T-helper 2 cell treated with Interferon-gamma antibody and Interleukin-4, amounts not matched to agents 5 μg/mL and 100 μg/mL, for 36 hours (primary cell): ENCODE data around the gene ACTA2.

Experiments
- DNase-seq: peaks from one replicate; pipeline ENCODE4 v3.0.0; 2021; ENCODE audit warnings: low spot score
- H3K27ac Mint-ChIP-seq: one replicate; pipeline ENCODE4 v1.8.0; 2021; ENCODE audit warnings: mild to moderate bottlenecking, mixed read lengths
- H3K27me3 Mint-ChIP-seq: one replicate; pipeline ENCODE4 v1.8.0; 2021; ENCODE audit warnings: low read depth, mixed read lengths
- H3K36me3 Mint-ChIP-seq: one replicate; pipeline ENCODE4 v1.8.0; 2021; ENCODE audit warnings: low read depth, mixed read lengths
- H3K4me1 Mint-ChIP-seq: one replicate; pipeline ENCODE4 v1.8.0; 2021; ENCODE audit warnings: low read depth, mixed read lengths
- H3K4me3 Mint-ChIP-seq: one replicate; pipeline ENCODE4 v1.8.0; 2022; ENCODE audit warnings: mild to moderate bottlenecking, moderate library complexity, mixed read lengths
- H3K9me3 Mint-ChIP-seq: one replicate; pipeline ENCODE4 v1.8.0; 2021; ENCODE audit warnings: mixed read lengths

ACTA2 gene

DNA sequence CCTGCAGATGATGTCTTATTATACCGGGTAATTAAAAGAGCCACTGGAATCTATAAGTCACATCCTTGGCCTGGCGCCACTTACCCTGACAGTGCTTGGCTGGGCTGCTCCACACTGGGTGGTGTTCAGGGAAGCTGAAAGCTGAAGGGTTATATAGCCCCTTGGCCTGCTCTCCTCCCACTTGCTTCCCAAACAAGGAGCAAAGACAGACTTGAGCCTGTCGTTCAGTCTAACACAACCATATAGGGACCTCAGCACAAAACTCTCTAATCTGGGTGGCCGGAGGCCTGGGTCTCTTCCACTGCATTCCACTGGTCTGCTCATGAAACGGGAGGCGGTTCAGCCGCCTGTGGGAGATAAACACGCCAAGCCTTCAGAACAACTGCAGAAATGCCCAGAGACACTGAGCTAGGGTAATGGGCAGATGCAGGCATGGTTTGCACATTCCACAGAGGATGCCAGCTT lies at the start of gene ACTA2:
Gene ACTA2, minus strand, starts transcription at position 127 of the 465 bp plus-strand sequence. CDS start 3,843 bp downstream, outside the sequence.
- no peak within 1 kb of the TSS for H3K27ac Mint-ChIP-seq
- peaks cover 2% of the 10 kb centered on the region for H3K4me1 Mint-ChIP-seq
- H3K4me3 Mint-ChIP-seq: no peak within 1 kb of the TSS

DNA sequence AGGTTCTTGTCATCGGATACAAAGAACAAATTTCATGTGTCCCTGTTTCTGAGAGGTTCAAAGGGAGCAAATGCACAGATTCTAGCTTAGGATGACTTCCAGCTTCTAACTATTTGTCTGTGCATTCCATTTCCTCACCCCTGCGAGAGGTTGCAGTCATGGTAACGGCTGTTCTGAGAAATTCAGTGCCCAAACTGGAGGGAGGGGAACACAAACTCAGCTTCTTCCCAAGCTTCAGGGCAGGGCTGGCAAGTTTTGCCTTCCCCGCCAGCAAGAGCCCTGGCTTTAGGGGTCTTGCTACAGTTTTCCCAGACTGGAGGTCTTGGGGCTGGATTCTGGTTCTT lies 49.1 kb upstream of the ACTA2 start:
- peak overlapping the region; percentile 70 for H3K4me3 Mint-ChIP-seq
- H3K36me3 Mint-ChIP-seq: peaks cover 29% of the 10 kb centered on the region
- peak overlapping the region; percentile 73 for H3K27ac Mint-ChIP-seq
- DNase-seq: no peak
- no peaks in the 10 kb centered on the region for H3K27me3 Mint-ChIP-seq
- peaks cover 61% of the 10 kb centered on the region for H3K4me1 Mint-ChIP-seq
- H3K9me3 Mint-ChIP-seq: no peaks in the 10 kb centered on the region

More for the DNA sequence above, at the start of gene ACTA2:
- Mint-ChIP-seq H3K9me3 (no peaks in the 10 kb centered on the region), H3K27me3 (no peaks in the 10 kb centered on the region), H3K36me3 (no peaks in the 10 kb centered on the region)
- DNase-seq: no peak

DNA sequence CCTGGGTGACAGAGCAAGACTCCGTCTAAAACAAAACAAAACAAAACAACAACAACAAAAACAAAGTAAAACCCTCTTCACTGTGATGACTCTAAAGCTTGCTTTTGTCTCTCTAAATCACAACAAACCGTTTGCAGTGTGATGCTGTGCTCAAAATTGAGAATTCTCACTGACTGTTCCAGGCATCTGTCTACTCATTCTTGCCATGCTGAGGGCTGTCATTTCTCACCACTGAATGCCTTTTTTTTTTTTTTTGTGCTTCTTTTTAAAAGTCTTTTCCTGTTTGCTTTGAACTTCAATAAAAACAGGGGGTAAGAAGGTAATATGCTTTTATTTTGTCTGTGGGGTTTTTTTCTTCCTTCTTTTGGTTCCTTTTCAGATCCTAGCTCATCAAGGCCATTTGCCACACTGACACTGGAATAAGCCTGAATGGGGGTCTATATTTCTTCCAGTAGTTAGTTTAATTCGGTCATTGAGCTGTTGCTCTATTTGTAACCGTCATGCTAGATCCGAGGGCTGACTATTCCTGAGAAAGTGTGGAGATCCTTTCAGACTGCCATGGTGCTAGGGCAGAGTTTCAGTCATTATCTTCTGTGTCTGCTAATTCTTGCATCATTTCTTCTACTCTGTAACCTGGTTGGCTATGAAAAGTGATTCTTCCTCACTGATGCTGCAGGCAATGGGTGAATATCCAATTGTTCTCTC lies 48.6 kb upstream of the ACTA2 start:
- Mint-ChIP-seq H3K9me3 (no peaks in the 10 kb centered on the region), H3K27ac (peak overlapping the region; percentile 54), H3K4me3 (peak overlapping the region; percentile 70), H3K27me3 (no peaks in the 10 kb centered on the region), H3K4me1 (peaks cover 64% of the 10 kb centered on the region), H3K36me3 (peaks cover 27% of the 10 kb centered on the region)
- peak; percentile 57 for DNase-seq

DNA sequence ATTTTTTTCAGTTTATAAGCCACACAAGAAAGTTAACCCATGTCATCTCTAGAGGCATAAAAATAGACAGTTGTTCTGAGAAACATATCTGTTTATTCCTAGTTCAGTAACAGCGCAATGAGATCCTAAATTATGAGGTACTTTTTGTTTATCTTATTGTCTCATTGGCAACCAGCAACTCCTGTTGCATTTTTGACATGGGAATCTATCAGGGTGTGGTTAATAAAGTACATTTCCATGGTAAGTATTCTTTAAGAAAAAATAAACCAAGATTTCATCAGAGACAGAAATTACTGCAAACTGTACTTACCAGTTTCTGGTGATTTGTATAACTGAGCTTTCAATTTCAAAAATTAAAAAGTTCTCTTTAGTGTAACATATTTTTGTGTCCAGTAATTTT lies 47.1 kb upstream of the ACTA2 start:
- no peaks in the 10 kb centered on the region for H3K9me3 Mint-ChIP-seq
- H3K27ac Mint-ChIP-seq: peak overlapping the region; percentile 26
- peaks cover 73% of the 10 kb centered on the region for H3K4me1 Mint-ChIP-seq
- DNase-seq: no peak
- no peaks in the 10 kb centered on the region for H3K27me3 Mint-ChIP-seq
- peaks cover 30% of the 10 kb centered on the region for H3K36me3 Mint-ChIP-seq
- peak overlapping the region; percentile 42 for H3K4me3 Mint-ChIP-seq

DNA sequence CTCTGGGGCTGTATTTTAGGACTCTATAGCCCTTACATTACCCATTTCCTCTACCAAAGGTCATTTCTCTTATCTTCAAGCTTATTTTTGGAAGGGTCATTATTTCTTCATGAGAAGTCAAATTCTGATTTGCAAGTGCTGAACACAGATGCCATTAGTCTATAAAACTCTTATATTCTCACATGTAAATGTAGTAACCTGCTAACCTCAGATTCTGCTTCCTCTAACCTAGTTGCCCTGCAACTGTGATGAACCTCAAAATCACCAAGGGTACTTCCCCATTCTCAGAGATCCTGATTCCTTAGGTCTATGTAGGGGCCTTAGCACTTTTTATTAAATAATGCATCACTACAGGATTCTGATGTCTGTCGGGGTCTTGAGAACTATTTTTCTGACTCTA lies 44.4 kb upstream of the ACTA2 start:
- H3K36me3 Mint-ChIP-seq: peaks cover 21% of the 10 kb centered on the region
- H3K27ac Mint-ChIP-seq: no peak overlapping the region
- H3K4me3 Mint-ChIP-seq: peak overlapping the region; percentile 26
- no peaks in the 10 kb centered on the region for H3K9me3 Mint-ChIP-seq
- H3K4me1 Mint-ChIP-seq: peaks cover 63% of the 10 kb centered on the region
- no peaks in the 10 kb centered on the region for H3K27me3 Mint-ChIP-seq
- DNase-seq: no peak

- Mint-ChIP-seq H3K9me3 (no peaks in the 10 kb centered on the region), H3K4me1 (peaks cover 50% of the 10 kb centered on the region), H3K4me3 (peak overlapping the region; percentile 66), H3K36me3 (peaks cover 23% of the 10 kb centered on the region), H3K27me3 (no peaks in the 10 kb centered on the region), H3K27ac (peak overlapping the region; percentile 68)
- DNase-seq: no peak
These were observed 42.7 kb upstream of the ACTA2 start for GRCh38 chr10:88995156-88995876.

GRCh38 chr10:88994019-88994418 lies 41.4 kb upstream of the ACTA2 start:
- no peak for DNase-seq
- Mint-ChIP-seq H3K36me3 (peaks cover 21% of the 10 kb centered on the region), H3K4me3 (peak overlapping the region; percentile 52), H3K4me1 (peaks cover 53% of the 10 kb centered on the region), H3K9me3 (no peaks in the 10 kb centered on the region), H3K27ac (no peak overlapping the region), H3K27me3 (no peaks in the 10 kb centered on the region)

- peaks cover 19% of the 10 kb centered on the region for H3K36me3 Mint-ChIP-seq
- H3K27me3 Mint-ChIP-seq: no peaks in the 10 kb centered on the region
- H3K27ac Mint-ChIP-seq: peak overlapping the region; percentile 32
- peaks cover 55% of the 10 kb centered on the region for H3K4me1 Mint-ChIP-seq
- no peak for DNase-seq
- H3K9me3 Mint-ChIP-seq: no peaks in the 10 kb centered on the region
- H3K4me3 Mint-ChIP-seq: peak overlapping the region; percentile 72
These were observed 40.5 kb upstream of the ACTA2 start for GRCh38 chr10:88992921-88993524.

DNA sequence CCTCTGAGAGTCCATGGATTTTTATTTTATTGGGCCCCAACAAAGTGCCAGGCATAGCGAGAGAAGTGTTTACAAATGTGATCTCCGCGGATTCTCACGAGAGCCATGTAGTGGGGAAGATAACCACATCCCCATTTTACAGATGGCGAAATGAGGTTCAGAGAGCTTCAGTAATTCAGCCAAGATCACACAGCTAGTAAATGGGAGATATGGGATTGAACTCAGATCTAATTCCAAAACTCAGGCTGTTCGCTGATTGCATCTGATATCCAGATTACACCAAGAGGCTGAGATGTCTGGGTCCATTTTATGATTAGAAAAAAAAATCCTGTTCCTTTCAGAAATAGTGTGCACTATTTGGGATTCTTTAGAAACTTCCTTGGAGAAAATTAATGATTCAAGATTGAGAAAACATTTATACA lies 39.3 kb upstream of the ACTA2 start:
- DNase-seq: no peak
- H3K36me3 Mint-ChIP-seq: peaks cover 23% of the 10 kb centered on the region
- peak overlapping the region; percentile 94 for H3K4me3 Mint-ChIP-seq

GRCh38 chr10:88991161-88991898 lies 38.8 kb upstream of the ACTA2 start:
- peaks cover 58% of the 10 kb centered on the region for H3K4me1 Mint-ChIP-seq
- peaks cover 8% of the 10 kb centered on the region for H3K9me3 Mint-ChIP-seq
- peak overlapping the region; percentile 94 for H3K27ac Mint-ChIP-seq
- peak overlapping the region; percentile 94 for H3K4me3 Mint-ChIP-seq
- peaks cover 27% of the 10 kb centered on the region for H3K36me3 Mint-ChIP-seq
- DNase-seq: peak; percentile 82
- H3K27me3 Mint-ChIP-seq: no peaks in the 10 kb centered on the region

More for the DNA sequence above, 39.3 kb upstream of the ACTA2 start:
- H3K4me1 Mint-ChIP-seq: peaks cover 58% of the 10 kb centered on the region
- H3K9me3 Mint-ChIP-seq: peaks cover 4% of the 10 kb centered on the region
- H3K27ac Mint-ChIP-seq: peak overlapping the region; percentile 94
- H3K27me3 Mint-ChIP-seq: no peaks in the 10 kb centered on the region

DNA sequence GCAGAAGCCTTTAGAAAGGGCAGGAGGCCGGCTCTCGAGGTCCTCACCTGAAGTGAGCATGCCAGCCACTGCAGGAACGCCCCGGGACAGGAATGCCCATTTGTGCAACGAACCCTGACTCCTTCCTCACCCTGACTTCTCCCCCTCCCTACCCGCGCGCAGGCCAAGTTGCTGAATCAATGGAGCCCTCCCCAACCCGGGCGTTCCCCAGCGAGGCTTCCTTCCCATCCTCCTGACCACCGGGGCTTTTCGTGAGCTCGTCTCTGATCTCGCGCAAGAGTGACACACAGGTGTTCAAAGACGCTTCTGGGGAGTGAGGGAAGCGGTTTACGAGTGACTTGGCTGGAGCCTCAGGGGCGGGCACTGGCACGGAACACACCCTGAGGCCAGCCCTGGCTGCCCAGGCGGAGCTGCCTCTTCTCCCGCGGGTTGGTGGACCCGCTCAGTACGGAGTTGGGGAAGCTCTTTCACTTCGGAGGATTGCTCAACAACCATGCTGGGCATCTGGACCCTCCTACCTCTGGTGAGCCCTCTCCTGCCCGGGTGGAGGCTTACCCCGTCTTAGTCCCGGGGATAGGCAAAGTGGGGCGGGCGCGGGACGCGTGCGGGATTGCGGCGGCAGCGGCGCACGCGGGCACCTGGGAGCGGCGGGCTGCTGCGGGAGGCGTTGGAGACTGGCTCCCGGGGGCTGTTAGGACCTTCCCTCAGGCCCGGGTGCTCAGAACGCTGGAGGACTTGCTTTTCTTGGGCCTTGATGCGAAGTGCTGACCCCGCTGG lies 38.0 kb upstream of the ACTA2 start, which contains the start of gene FAS:
Gene FAS, plus strand, starts transcription at position 415 of the 777 bp plus-strand sequence. Its CDS starts 79 bp downstream, at position 494.
- Mint-ChIP-seq H3K4me3 (peak within 1 kb of the TSS; percentile 94), H3K27ac (peak within 1 kb of the TSS; percentile 94), H3K36me3 (peaks cover 31% of the 10 kb centered on the region), H3K27me3 (no peaks in the 10 kb centered on the region), H3K4me1 (peaks cover 54% of the 10 kb centered on the region), H3K9me3 (peaks cover 11% of the 10 kb centered on the region)
- peak; percentile 81 for DNase-seq

GRCh38 chr10:88989824-88990383 lies 37.3 kb upstream of the ACTA2 start:
- Mint-ChIP-seq H3K9me3 (peaks cover 11% of the 10 kb centered on the region), H3K4me1 (peaks cover 53% of the 10 kb centered on the region), H3K27ac (peak overlapping the region; percentile 94), H3K27me3 (no peaks in the 10 kb centered on the region), H3K36me3 (peaks cover 25% of the 10 kb centered on the region), H3K4me3 (peak overlapping the region; percentile 94)
- no peak for DNase-seq
